Measurements from ENCODE around the gene SLC23A2. TPM values are rescaled to one million over a fixed set of nuclear protein-coding genes. Genes with fewer than 3 reads are reported as not detected.

SLC23A2 gene
- total RNA-seq, 4 donors from 2014 or later, result 17.1 to 22.9 (median 20.1) TPM

DNA sequence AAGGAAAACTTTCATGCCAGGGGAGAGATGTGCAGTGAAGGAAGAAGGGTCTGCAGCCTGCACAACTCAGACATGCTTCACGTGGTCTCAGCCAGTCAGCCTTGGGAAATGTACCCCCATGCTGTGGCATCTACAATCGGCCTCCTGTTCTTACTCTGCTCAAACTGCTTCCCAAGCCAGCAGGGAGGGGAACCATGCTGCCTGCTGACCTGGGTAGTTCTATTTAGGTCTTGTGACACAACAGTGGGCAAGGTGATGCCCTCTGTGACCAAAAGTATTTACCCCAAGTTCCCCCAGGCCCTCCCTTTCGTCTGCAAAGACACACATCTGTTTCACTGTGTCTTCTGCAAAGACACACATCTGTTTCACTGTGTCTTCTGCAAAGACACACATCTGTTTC lies 106.9 kb downstream of the SLC23A2 start:
- no peak for ATAC-seq (ENCODE audit: low FRiP score)
- no peak for TF ChIP-seq CTCF (IDR thresholded peaks at IDR 0.05)
- no peak for DNase-seq (ENCODE audit: low spot score)

- ATAC-seq (ENCODE audit: low FRiP score) (no peak), DNase-seq (ENCODE audit: low spot score) (no peak)
- no peak for TF ChIP-seq CTCF (IDR thresholded peaks at IDR 0.05)
These were observed 107.6 kb downstream of the SLC23A2 start for GRCh38 chr20:4893709-4894108.

DNA sequence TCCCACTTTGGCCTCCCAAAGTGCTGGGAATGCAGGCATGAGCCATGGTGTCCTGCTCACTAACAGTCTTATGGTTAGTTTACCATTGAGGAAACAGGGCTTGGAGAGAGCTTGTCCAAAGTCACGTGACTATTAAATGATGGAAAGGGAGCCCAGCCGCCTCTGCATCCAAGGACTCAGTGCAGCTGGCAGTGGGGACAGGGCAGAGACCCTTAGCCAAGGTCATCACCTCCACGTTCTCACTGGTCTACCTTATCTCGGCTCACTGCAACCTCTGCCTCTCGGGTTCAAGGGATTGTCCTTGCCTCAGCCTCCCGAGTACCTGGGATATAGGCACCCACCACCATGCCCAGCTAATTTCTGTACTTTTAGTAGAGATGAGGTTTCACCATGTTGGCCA lies 109.3 kb downstream of the SLC23A2 start:
- no peak for TF ChIP-seq CTCF (IDR thresholded peaks at IDR 0.05)

DNA sequence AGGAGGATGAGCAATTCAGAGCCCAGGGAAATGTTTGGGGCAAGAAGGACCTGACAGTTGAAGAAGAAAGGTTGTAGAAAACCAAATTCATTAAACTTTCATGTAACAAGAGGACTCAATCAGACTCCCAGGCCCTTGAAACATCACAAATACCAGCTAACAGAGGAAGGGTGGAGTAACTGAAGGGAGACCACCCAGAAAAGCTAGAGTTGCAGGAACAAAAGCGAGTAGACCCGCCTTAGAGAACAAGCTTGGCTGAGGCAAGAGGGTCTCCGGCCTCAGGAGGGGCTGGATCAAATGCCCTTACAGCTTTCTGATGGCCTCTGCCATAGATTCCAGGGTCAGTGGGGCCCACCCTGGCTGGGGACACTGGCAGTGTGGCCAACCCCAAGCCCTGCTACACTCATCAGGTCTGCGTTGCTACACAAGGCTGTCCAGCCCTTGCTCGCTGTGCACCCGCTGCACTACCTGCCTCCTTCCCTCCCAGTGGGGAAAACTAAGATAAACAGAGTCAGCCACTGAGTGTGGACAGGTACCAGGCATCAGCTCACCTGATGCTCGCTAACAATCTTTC lies 110.0 kb downstream of the SLC23A2 start:
- ATAC-seq (ENCODE audit: low FRiP score) (no peak), DNase-seq (ENCODE audit: low spot score) (no peak)
- TF ChIP-seq CTCF (IDR thresholded peaks at IDR 0.05), result no peak

More for the DNA sequence above, 109.3 kb downstream of the SLC23A2 start:
- DNase-seq (ENCODE audit: low spot score) (no peak), ATAC-seq (ENCODE audit: low FRiP score) (no peak)

GRCh38 chr20:4889446-4889845 lies 111.9 kb downstream of the SLC23A2 start:
- ATAC-seq (ENCODE audit: low FRiP score), result no peak
- no peak for TF ChIP-seq CTCF (IDR thresholded peaks at IDR 0.05)
- no peak for DNase-seq (ENCODE audit: low spot score)

GRCh38 chr20:4887586-4887985 lies 113.7 kb downstream of the SLC23A2 start:
- no peak for TF ChIP-seq CTCF (IDR thresholded peaks at IDR 0.05)
- DNase-seq (ENCODE audit: low spot score), result no peak
- no peak for ATAC-seq (ENCODE audit: low FRiP score)

DNA sequence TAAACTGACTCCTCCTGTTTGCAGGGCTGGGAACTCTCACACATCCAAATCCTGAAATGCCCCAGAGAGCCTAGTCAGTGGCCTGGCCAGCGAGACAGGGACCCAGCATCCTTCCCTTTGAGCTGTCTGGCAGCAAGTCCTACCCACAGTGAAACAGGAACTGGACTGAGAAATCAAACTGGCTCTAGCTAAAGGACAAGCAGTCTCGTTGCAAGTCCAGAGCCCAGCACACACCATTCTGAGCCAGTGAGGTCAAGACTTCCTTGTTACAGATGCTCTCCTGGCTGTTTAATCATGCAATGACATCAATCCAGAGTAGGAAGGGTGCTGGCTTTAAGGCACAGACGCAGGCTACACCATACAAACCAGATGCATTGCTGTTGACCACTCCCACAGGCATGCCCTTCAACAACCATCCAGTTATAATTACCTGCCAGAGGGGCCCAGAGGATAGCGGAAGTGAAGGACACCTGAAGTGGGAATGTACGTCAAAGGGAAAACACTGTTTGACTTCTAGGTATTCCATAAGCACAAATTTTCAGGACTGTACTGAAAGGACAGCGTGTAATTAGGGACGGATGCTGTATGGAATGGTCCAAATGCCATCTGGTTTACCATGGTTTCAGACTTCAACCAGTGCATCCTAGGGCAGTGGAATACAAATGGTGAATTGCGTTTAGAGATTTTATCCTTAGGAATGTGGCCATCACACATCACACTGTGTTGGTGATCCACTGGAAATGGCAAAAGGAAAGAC lies 114.4 kb downstream of the SLC23A2 start:
- DNase-seq (ENCODE audit: low spot score) (no peak), ATAC-seq (ENCODE audit: low FRiP score) (no peak)
- no peak for TF ChIP-seq CTCF (IDR thresholded peaks at IDR 0.05)
